Mucosa of stomach (tissue), 1 donor: Measurements from ENCODE around the gene SCN2A.
"Not testable (repeated sequence)": the region's sequence is repeated elsewhere in the genome, so short reads cannot be mapped to it uniquely, and the experiment has no call there.

ENCODE experiments used
- H3K27me3 ChIP-seq: one replicate; pipeline ENCODE4 v1.7.0; 2013; ENCODE audit warnings: mild to moderate bottlenecking, low read length; ENCODE audit not compliant: control insufficient read depth, insufficient read depth
- H3K36me3 ChIP-seq: one replicate; pipeline ENCODE4 v1.7.0; 2013; ENCODE audit warnings: low read length; ENCODE audit not compliant: control insufficient read depth, insufficient read depth
- H3K4me1 ChIP-seq: one replicate; pipeline ENCODE4 v1.7.0; 2013; ENCODE audit warnings: mild to moderate bottlenecking, low read length; ENCODE audit not compliant: control insufficient read depth, insufficient read depth
- H3K4me3 ChIP-seq: one replicate; pipeline ENCODE4 v1.7.0; 2013; ENCODE audit warnings: low read length
- H3K9ac ChIP-seq: one replicate; pipeline ENCODE4 v1.7.0; 2013; ENCODE audit warnings: mild to moderate bottlenecking, low read length, moderate library complexity
- H3K9me3 ChIP-seq: one replicate; pipeline ENCODE4 v1.7.0; 2013; ENCODE audit warnings: mild to moderate bottlenecking, low read length, moderate library complexity; ENCODE audit not compliant: control insufficient read depth
- donor health status: Pancreatic carcinoma.

The SCN2A gene

DNA sequence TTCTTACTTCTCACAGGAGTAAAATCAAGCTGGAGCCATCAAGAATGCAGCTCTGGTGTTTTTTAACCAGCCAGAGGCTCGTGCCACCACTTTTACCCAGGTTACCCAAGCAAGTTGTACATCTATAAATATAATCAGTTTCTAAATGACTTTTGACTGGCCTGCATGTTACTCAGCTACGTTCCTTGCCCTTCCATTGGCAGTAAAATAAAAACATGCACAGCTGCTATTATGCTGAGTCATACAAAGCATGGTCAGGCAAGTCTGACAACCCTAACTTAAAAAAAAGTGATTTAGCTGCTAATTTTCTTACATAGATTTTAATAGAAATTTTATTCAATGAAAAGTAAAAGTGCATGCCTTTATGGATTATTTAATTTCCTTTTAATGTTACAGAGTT is 118.5 kb downstream of the SCN2A start:
- H3K36me3 ChIP-seq: no peaks in the 10 kb centered on the region
- no peaks in the 10 kb centered on the region for H3K9me3 ChIP-seq
- H3K9ac ChIP-seq: no peak overlapping the region
- no peaks in the 10 kb centered on the region for H3K27me3 ChIP-seq
- no peak overlapping the region for H3K4me3 ChIP-seq
- no peaks in the 10 kb centered on the region for H3K4me1 ChIP-seq

DNA sequence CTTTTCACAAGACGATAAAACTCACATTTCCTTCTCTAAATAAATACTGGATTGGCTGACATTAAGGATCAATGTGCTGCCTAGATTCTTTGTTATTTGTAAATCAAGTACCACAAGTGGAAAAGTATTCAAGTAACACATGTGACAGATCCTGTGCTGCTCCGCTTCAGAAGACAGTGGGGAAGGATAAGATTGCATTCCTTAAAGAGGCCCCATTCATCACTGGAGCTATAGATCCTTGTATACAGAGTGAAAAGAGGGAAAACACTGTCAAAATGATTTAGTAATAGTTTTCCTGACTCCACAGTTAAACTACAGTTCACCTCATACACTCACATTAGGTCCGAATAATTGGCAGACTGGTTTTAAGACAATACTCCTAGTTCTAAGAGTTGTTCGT is 122.3 kb downstream of the SCN2A start:
- Histone ChIP-seq H3K4me1 (no peaks in the 10 kb centered on the region), H3K9ac (no peak overlapping the region), H3K36me3 (no peaks in the 10 kb centered on the region), H3K4me3 (no peak overlapping the region), H3K27me3 (no peaks in the 10 kb centered on the region), H3K9me3 (no peaks in the 10 kb centered on the region)

DNA sequence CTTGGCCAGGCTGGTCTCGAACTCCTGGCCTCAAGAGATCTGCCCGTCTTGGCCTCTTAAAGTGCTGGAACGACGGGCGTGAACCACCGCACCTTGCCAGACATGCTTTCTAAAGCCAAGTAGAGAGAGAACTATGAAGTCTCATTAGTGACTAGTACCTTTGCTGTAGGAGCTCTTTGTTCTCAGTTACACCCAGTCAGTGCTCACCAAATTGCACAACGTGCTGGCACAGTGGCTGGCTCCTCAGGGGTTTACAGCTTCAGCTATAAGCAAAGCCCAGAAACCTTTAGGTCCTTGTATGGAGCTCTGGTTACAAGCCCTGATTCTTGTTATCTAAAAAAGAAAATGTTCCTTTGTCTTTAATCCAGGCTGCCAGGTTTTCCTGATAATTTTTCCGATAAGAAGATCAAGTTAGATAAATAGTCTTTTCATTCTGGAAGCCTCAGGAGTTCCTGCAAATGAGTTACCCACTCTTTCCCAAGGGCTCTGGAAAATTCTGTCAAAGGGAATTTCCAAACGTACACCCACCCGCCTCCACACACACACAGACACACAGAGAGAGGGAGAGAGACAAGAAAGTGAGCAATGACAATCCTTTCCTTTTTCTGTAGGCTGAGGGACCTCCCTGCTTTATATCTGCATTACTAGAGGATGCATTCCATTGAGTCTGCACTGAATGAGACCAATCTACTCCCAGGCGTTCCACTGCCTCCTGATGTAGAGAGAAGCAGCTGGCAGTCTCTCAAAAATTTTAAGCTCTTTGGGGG is 130.1 kb downstream of the SCN2A start:
- no peaks in the 10 kb centered on the region for H3K4me1 ChIP-seq
- no peak overlapping the region for H3K9ac ChIP-seq
- no peaks in the 10 kb centered on the region for H3K9me3 ChIP-seq
- no peak overlapping the region for H3K4me3 ChIP-seq
- H3K27me3 ChIP-seq: no peaks in the 10 kb centered on the region
- no peaks in the 10 kb centered on the region for H3K36me3 ChIP-seq

DNA sequence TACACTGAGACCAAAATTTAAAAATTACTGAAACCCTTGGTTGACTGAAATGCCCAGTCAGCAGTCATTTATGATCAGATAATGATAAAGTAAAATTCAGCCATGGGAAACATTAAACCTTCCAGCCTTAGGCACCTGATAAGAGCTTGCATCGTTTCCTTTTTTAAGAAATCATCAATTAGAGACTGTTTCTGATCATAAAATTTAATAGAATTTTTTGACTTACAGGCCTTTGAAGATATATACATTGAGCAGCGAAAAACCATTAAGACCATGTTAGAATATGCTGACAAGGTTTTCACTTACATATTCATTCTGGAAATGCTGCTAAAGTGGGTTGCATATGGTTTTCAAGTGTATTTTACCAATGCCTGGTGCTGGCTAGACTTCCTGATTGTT is 130.7 kb downstream of the SCN2A start:
- no peak overlapping the region for H3K9ac ChIP-seq
- H3K9me3 ChIP-seq: no peaks in the 10 kb centered on the region
- H3K27me3 ChIP-seq: no peaks in the 10 kb centered on the region
- H3K4me3 ChIP-seq: no peak overlapping the region
- no peaks in the 10 kb centered on the region for H3K4me1 ChIP-seq
- no peaks in the 10 kb centered on the region for H3K36me3 ChIP-seq

DNA sequence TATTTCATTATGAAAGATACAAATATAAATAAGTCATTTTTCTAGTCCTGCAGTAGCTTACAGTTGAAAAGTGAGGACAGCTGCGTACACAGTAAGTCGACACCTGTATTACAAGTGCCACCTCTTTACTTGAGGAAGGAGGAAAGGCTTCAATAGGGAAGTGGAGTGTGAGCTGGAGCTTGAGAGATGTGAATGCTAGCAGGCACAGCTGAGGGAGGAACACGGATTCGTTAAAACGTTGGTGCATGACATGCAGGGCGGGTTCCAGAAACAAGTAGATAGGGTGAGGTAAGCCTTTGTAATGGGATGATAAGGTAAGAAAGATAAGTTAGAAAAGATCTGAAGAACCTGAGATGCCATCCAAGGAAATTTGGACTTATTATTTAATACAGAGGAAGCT is 132.1 kb downstream of the SCN2A start:
- Histone ChIP-seq H3K4me1 (no peaks in the 10 kb centered on the region), H3K9ac (no peak overlapping the region), H3K9me3 (no peaks in the 10 kb centered on the region), H3K36me3 (no peaks in the 10 kb centered on the region), H3K4me3 (no peak overlapping the region), H3K27me3 (no peaks in the 10 kb centered on the region)

DNA sequence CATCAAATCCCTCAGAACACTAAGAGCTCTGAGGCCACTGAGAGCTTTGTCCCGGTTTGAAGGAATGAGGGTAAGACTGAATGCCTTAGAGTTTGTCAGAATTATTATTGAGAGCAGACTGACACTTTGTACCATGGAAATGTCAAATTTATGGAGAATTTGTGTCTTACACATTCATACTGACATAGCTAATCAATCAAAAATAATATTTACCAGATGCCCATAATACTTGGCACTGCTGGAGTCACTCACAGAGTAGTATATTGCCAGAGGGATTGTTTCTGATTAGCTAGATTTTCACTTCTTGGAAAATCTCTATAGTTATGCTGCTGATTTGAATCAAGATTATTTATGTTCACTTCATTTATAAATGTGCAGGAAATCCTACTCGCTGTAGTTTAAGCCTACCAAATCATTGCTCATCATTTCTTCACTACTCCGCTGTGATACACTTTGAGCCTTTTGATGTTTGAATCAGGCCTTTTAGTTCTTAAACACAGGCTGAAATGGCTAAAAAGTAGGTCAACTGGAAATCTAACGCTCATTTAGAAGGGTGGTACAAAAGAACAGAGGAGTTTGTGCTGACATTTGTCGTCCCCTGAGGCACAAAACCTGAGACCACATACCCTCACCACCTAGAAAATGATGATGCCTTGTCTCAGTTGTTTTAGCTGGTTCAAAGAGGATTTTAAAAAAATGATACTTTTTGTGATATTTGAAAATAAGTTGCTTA is 134.2 kb downstream of the SCN2A start:
- Histone ChIP-seq H3K27me3 (no peaks in the 10 kb centered on the region), H3K36me3 (no peaks in the 10 kb centered on the region), H3K9ac (no peak overlapping the region), H3K4me1 (no peaks in the 10 kb centered on the region), H3K9me3 (no peaks in the 10 kb centered on the region), H3K4me3 (no peak overlapping the region)

DNA sequence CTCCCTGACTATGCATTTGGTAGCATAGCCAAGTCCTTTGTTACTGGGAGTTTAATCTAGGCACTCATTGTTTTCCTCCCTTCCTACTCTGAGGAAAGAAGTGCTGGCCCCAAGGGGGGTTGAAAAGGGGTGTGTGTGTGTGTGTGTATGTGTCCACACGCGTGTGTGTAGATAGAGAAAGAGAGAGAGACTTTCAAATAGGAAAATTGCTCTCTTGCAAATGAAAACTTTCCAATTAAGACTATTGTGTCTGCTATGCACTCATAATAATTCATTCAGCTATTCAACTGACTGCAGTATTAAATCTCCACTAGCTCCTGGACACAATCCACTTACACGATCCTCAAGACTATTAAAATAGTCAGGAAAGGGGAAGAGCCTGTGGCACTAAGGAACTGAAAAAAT is 137.4 kb downstream of the SCN2A start:
- no peaks in the 10 kb centered on the region for H3K9me3 ChIP-seq
- no peaks in the 10 kb centered on the region for H3K4me1 ChIP-seq
- no peak overlapping the region for H3K9ac ChIP-seq
- no peaks in the 10 kb centered on the region for H3K27me3 ChIP-seq
- no peaks in the 10 kb centered on the region for H3K36me3 ChIP-seq
- H3K4me3 ChIP-seq: no peak overlapping the region

DNA sequence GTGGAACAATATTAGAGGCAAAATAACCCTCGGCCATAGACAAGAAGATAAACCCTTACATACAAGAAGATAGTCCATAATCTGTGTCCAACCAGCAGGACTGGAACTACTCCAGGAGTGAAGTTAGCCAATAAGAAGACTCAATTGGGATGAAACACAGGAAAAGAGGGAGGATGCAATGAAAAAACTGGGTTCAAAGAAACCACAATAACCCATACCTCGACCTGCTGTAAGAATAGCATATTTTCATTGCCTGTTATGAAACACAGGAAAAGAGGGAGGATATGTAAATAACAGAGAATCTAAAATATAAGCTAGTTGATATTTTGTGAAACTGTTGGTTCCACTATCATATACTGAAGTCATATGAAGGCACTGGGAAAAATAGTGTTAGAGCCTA is 143.1 kb downstream of the SCN2A start:
- no peaks in the 10 kb centered on the region for H3K9me3 ChIP-seq
- H3K27me3 ChIP-seq: no peaks in the 10 kb centered on the region
- no peaks in the 10 kb centered on the region for H3K4me1 ChIP-seq
- H3K9ac ChIP-seq: no peak overlapping the region
- H3K36me3 ChIP-seq: no peaks in the 10 kb centered on the region
- no peak overlapping the region for H3K4me3 ChIP-seq

DNA sequence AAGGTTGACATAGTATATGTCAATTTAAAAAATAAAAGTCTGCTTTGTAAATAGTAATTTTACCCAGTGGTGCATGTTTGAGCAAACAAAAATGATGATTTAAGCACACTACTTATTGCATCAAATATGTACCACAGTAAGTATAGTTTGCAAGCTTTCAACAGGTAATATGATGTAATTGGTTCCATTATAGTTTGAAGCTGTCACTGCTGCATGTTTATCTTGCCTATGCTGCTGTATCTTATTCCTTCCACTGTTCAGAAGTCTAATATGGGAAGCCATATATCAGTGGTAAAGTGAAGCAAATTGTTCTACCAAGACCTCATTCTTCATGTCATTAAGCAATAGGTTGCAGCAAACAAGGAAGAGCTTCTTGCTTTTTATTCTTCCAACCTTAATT is 151.7 kb downstream of the SCN2A start:
- H3K27me3 ChIP-seq: no peaks in the 10 kb centered on the region
- H3K9me3 ChIP-seq: no peaks in the 10 kb centered on the region
- no peak overlapping the region for H3K9ac ChIP-seq
- no peaks in the 10 kb centered on the region for H3K4me1 ChIP-seq
- H3K4me3 ChIP-seq: no peak overlapping the region
- H3K36me3 ChIP-seq: no peaks in the 10 kb centered on the region

DNA sequence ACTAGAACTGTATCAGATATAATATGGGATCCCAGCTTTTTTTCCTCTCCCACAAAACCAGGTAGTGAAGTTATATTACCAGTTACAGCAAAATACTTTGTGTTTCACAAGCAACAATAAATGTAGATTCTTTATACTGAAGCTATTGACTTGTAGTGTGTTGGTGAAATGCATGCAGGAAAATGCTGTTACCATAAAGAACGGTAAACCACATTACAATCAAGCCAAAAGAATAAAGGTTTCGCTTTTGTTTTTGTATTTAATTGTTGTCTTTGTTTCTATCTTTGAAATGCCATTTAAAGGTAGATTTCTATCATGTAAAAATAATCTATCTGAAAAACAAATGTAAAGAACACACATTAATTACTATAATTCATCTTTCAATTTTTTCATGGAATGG is 152.6 kb downstream of the SCN2A start:
- no peak overlapping the region for H3K4me3 ChIP-seq
- no peaks in the 10 kb centered on the region for H3K36me3 ChIP-seq
- H3K4me1 ChIP-seq: no peaks in the 10 kb centered on the region
- no peak overlapping the region for H3K9ac ChIP-seq
- H3K9me3 ChIP-seq: no peaks in the 10 kb centered on the region
- H3K27me3 ChIP-seq: no peaks in the 10 kb centered on the region

DNA sequence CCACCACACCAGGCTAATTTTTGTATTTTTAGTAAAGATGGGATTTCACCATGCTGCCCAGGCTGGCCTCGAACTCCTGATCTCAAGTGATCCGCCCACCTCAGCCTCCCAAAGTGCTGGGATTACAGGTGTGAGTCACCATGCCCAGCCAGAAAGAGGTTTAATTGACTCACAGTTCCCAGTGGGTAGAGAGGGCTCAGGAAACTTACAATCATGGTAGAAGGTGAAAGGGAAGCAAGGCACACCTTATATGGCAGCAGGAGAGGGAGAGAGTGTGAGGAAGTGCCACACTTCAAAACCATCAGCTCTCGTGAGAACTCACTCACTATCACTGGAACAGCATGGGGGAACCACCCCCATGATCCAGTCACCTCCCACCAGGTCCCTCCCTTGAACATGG is 159.4 kb downstream of the SCN2A start:
- H3K9ac ChIP-seq, H3K4me3 ChIP-seq, H3K9me3 ChIP-seq, H3K4me1 ChIP-seq, H3K36me3 ChIP-seq, H3K27me3 ChIP-seq: not testable (repeated sequence)

DNA sequence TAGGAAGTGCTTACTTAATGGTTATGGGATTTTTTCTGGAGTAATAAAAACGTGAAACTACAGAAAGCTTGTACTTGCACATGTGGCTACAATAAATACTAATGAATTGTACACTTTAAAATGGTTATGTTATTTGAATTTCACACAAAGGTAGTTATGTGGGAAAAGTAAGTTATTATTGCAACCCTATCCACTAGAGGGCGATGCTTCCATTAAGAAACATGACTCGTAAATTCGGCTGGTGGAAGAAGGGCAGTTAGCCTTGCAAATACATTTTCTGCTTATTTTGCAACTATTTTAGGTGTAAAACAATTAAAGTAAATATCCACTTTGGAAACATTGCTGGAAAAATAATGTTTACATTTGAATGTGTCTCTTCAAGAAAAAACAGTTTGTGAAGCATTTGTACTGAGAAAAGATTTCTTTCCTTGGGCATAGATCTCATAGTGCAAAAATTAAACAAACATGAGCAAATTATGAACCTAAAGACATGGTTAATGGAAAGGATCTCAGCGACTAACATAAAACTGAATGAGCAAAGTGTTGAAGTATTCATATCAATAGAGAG is 162.2 kb downstream of the SCN2A start:
- Histone ChIP-seq H3K27me3 (no peaks in the 10 kb centered on the region), H3K4me1 (no peaks in the 10 kb centered on the region), H3K9ac (no peak overlapping the region), H3K9me3 (no peaks in the 10 kb centered on the region), H3K4me3 (no peak overlapping the region), H3K36me3 (no peaks in the 10 kb centered on the region)
